Measurements from ENCODE around the gene PLG. TPM values are rescaled to one million over a fixed set of nuclear protein-coding genes. Genes with fewer than 3 reads are reported as not detected.
"Not testable (repeated sequence)": the region's sequence is repeated elsewhere in the genome, so short reads cannot be mapped to it uniquely, and the experiment has no call there.

The PLG gene
- polyA plus RNA-seq, 1 experiment = not detected

GRCh38 chr6:160775792-160776580 is 73.9 kb downstream of the PLG start:
- DNase-seq (ENCODE audit: low read depth, low spot score) = no peak
- Histone ChIP-seq H3K9me3 (ENCODE audit: control insufficient read depth, insufficient read depth, low read length) (peaks cover 10% of the 10 kb centered on the region), H3K27me3 (ENCODE audit: control insufficient read depth, insufficient read depth, low read length) (no peaks in the 10 kb centered on the region), H3K4me3 (ENCODE audit: low read depth, low read length) (no peak overlapping the region), H3K27ac (ENCODE audit: low read depth, low read length) (no peak overlapping the region)
- CTCF ChIA-PET = no interaction called here
- TF ChIP-seq CTCF (IDR thresholded peaks at IDR 0.05; ENCODE audit: low read depth, low read length) = no peak
- POLR2A ChIA-PET = no interaction called here

- H3K27me3 ChIP-seq (ENCODE audit: control insufficient read depth, insufficient read depth, low read length); DNase-seq (ENCODE audit: low read depth, low spot score); H3K9me3 ChIP-seq (ENCODE audit: control insufficient read depth, insufficient read depth, low read length); CTCF ChIA-PET; H3K27ac ChIP-seq (ENCODE audit: low read depth, low read length); POLR2A ChIA-PET; H3K4me3 ChIP-seq (ENCODE audit: low read depth, low read length): not testable (repeated sequence)
Observed at GRCh38 chr6:160779095-160779494, 77.1 kb downstream of the PLG start.

- CTCF ChIA-PET; DNase-seq (ENCODE audit: low read depth, low spot score); H3K4me3 ChIP-seq (ENCODE audit: low read depth, low read length); H3K27me3 ChIP-seq (ENCODE audit: control insufficient read depth, insufficient read depth, low read length); POLR2A ChIA-PET; H3K27ac ChIP-seq (ENCODE audit: low read depth, low read length); H3K9me3 ChIP-seq (ENCODE audit: control insufficient read depth, insufficient read depth, low read length): not testable (repeated sequence)
Observed at GRCh38 chr6:160780656-160781055, 78.6 kb downstream of the PLG start.

- no peak overlapping the region for H3K27ac ChIP-seq (ENCODE audit: low read depth, low read length)
- DNase-seq (ENCODE audit: low read depth, low spot score) = no peak
- ChIA-PET CTCF (no interaction called here), POLR2A (no interaction called here)
- H3K27me3 ChIP-seq (ENCODE audit: control insufficient read depth, insufficient read depth, low read length) = no peaks in the 10 kb centered on the region
- TF ChIP-seq CTCF (IDR thresholded peaks at IDR 0.05; ENCODE audit: low read depth, low read length) = no peak
- H3K4me3 ChIP-seq (ENCODE audit: low read depth, low read length) = no peak overlapping the region
- 0 out of 2 replicates have a peak, but pooled peaks cover 3% of the 10 kb centered on the region for H3K9me3 ChIP-seq (ENCODE audit: control insufficient read depth, insufficient read depth, low read length)
Observed at GRCh38 chr6:160781298-160781697, 79.3 kb downstream of the PLG start.

- Histone ChIP-seq H3K27ac (ENCODE audit: low read depth, low read length) (no peak overlapping the region), H3K27me3 (ENCODE audit: control insufficient read depth, insufficient read depth, low read length) (no peaks in the 10 kb centered on the region), H3K4me3 (ENCODE audit: low read depth, low read length) (no peak overlapping the region), H3K9me3 (ENCODE audit: control insufficient read depth, insufficient read depth, low read length) (0 out of 2 replicates have a peak, but pooled peaks cover 3% of the 10 kb centered on the region)
- CTCF ChIA-PET = no interaction called here
- TF ChIP-seq CTCF (IDR thresholded peaks at IDR 0.05; ENCODE audit: low read depth, low read length) = no peak
- no peak for DNase-seq (ENCODE audit: low read depth, low spot score)
- POLR2A ChIA-PET = no interaction called here
Observed at GRCh38 chr6:160782228-160782627, 80.2 kb downstream of the PLG start.

GRCh38 chr6:160783741-160784140 is 81.7 kb downstream of the PLG start:
- TF ChIP-seq CTCF (IDR thresholded peaks at IDR 0.05; ENCODE audit: low read depth, low read length) = no peak
- Histone ChIP-seq H3K27me3 (ENCODE audit: control insufficient read depth, insufficient read depth, low read length) (no peaks in the 10 kb centered on the region), H3K27ac (ENCODE audit: low read depth, low read length) (no peak overlapping the region), H3K9me3 (ENCODE audit: control insufficient read depth, insufficient read depth, low read length) (0 out of 2 replicates have a peak, but pooled peaks cover 3% of the 10 kb centered on the region), H3K4me3 (ENCODE audit: low read depth, low read length) (no peak overlapping the region)
- POLR2A ChIA-PET = no interaction called here
- no peak for DNase-seq (ENCODE audit: low read depth, low spot score)
- CTCF ChIA-PET = interaction anchor here (0.9 kb wide), 1 partner anchor 610 kb away, joined by 3 read pairs; no protein-coding TSS in a partner anchor

- H3K27ac ChIP-seq (ENCODE audit: low read depth, low read length); H3K4me3 ChIP-seq (ENCODE audit: low read depth, low read length); CTCF ChIA-PET; POLR2A ChIA-PET; H3K27me3 ChIP-seq (ENCODE audit: control insufficient read depth, insufficient read depth, low read length); DNase-seq (ENCODE audit: low read depth, low spot score); H3K9me3 ChIP-seq (ENCODE audit: control insufficient read depth, insufficient read depth, low read length): not testable (repeated sequence)
Observed at GRCh38 chr6:160788126-160788525, 86.1 kb downstream of the PLG start.

Data from AG04450 (cell line).